HG02759 (cell line): ENCODE data around the gene NUP107.
"Not testable (repeated sequence)": the region's sequence is repeated elsewhere in the genome, so short reads cannot be mapped to it uniquely, and the experiment has no call there.

ENCODE experiments used
- ATAC-seq: cut with Tn5 transposase; IDR thresholded peaks from one replicate; pipeline ENCODE4 v1.9.1; 2021; ENCODE audit warnings: mild to moderate bottlenecking, moderate library complexity; ENCODE audit not compliant: unreplicated experiment

Gene NUP107

GRCh38 chr12:68686595-68687521 is at the start of gene NUP107:
TSS of gene NUP107 (plus strand) at chr12:68686978. CDS start at chr12:68687066, 88 bp downstream.
- ATAC-seq: peak; percentile 97

- not testable (repeated sequence) for ATAC-seq
Observed at GRCh38 chr12:68637439-68637838, 49.3 kb upstream of the NUP107 start.

DNA sequence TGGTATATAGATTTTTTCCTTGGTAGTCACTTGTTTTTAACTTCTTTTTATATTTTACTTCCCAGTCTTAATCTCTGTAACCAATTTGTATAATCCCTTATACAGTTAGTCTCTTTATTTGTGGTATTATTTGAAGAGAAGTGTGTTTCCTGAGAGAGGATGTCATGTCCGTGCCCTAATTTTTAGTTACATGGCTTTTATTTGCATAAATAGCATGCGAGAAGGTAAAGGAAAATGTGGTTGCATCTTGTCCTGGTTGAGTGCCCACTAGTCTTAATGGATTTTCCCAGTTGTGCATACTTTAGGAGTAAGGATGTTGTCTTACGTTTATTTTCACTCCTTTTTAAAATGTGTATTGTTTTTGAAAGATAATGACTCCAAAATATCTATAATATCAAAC is 48.6 kb upstream of the NUP107 start:
- no peak for ATAC-seq

- ATAC-seq: no peak
Observed at GRCh38 chr12:68638721-68639395, 47.9 kb upstream of the NUP107 start.

DNA sequence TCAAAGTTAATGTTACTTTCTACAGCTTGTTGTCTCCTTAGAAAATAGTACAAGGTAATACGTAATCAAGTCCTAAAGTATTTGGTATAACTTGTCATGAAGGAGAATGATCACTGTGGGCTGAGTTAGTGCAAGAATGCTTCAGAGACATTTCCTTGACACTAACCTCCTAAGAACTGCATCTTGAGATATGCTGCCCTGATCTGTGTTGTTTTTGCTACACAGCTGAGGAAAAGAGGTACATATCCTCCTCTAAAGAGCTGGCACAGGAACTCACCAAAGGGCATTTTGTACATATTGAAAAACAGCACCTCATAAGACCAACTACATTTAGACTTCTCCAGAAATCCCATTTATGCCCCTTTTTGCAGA is 47.4 kb upstream of the NUP107 start:
- no peak for ATAC-seq

- ATAC-seq: peak; percentile 89
Observed at GRCh38 chr12:68641138-68641537, 45.6 kb upstream of the NUP107 start.

DNA sequence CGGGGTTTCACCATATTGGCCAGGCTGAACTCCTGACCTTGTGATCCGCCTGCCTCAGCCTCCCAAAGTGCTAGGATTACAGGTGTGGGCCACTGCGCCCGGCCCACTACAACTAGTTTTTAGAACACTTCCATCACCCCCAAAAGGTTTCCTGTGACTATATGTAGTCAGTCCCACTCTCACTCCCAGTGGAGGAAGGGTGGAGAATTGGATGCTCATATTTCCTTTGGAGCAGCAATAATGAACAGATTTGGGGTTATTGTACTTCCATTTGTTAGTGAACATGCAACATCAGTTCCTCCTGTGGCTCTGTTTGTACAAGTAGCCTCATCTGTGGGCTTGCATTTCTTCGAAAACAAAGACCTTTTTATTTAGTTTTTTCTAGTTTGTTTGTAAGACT is 40.3 kb upstream of the NUP107 start:
- no peak for ATAC-seq

DNA sequence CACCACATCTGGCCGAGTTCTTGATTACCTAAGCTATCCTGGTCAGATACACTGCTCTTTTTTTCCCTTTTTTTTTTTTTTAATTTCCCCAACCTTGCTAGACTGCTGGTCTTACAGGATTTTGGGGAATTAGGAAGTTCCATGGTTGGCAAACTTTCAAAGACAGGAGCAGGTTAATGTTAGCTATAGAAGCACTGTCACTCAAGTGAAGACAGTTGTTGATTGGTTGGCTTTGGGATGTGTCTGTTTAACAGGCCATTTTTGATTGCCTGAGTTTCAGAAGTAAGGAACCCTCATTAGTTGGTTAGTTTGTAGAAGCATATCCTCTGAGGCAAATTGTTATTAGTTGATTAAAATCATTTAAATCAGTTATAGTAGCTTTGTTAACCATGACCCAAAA is 39.3 kb upstream of the NUP107 start:
- no peak for ATAC-seq

GRCh38 chr12:68648179-68648578 is 38.6 kb upstream of the NUP107 start:
- no peak for ATAC-seq

DNA sequence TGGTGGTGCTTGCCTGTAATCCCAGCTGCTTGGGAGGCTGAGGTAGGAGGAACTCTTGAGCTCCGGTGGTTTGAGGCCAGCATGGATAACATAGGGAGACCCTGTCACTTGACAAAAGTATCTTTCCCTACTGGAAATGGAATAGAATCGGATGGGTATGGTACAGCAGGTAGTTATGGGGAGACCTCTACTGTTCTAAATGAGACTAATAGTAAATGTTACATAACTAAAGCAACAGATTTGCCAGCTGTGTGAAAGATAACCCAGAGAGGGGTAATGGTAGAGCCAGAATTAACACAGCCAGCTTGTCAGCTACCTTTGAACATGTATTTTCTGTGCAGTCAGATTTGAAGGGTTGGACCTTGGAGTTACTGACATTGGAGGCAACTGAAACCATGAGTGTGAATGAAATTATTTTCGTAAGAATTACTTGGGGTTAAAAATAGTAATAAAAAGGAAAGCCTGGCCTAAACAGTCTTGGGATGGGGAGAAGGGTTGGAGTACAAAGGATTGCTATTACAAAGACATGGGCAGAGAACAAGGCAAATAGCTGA is 21.7 kb upstream of the NUP107 start:
- no peak for ATAC-seq

DNA sequence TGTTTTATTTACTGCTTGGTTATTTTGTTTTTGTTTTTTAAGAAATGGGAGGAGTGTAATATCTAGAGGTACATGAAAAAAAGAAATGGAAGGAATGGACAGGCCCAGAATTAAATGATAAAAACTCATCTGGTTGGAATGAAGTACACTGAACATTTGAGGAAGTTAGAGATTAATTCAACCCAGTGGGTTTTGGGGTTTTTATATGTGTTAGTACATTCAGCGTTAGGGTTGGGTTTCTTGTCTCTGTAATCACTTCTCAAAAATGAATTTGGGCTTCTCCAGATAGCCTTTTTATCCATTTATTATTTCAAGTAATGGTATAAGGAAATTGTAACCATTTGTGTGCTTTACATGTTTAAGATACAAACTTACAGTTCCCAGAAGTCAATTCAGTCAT is 19.5 kb upstream of the NUP107 start:
- ATAC-seq: no peak

DNA sequence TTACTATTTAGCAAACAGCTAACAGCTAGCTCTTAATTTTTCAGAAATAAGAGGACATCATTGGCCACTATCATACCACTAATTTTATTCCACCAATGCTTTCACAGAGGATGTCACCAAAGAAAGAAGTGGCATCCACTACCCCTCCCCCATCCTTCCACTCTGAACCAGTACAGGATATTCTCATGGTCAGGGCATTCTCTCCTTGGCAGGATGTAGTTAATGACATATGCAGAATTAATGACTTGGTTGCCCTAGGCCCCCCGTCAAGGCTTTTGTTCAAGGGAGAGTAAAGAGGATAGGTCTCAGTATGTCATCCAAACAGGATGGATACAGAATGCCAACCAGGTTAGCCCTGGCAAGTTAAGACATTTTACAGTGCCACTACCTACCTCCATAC is 18.9 kb upstream of the NUP107 start:
- no peak for ATAC-seq

GRCh38 chr12:68671179-68671578 is 15.6 kb upstream of the NUP107 start:
- ATAC-seq: no peak

- no peak for ATAC-seq
Observed at GRCh38 chr12:68673788-68674187, 13.0 kb upstream of the NUP107 start.

GRCh38 chr12:68674376-68674775 is 12.4 kb upstream of the NUP107 start:
- ATAC-seq: no peak

- ATAC-seq: no peak
Observed at GRCh38 chr12:68675101-68675842, 11.5 kb upstream of the NUP107 start.

- not testable (repeated sequence) for ATAC-seq
Observed at GRCh38 chr12:68676854-68677253, 9.9 kb upstream of the NUP107 start.

DNA sequence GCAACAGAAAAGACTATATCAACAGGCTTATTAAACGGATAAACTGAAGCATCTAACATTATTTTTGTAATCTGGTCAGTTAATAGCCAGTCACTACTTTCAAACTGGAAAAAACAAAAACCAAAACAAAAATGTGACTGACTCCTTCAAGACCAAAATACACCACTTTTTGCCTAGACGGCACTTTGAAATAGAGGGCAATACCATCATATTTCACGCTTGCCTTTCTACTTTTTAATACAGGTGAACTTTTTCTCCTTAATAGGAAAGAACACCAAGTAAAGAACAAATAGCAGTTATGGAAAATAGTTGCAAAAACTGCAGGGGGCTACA is 550 bp upstream of the NUP107 start:
- ATAC-seq: no peak

- ATAC-seq: no peak
Observed at GRCh38 chr12:68695454-68695853, 8.7 kb downstream of the NUP107 start.

GRCh38 chr12:68699486-68699885 is 12.7 kb downstream of the NUP107 start:
- no peak for ATAC-seq

DNA sequence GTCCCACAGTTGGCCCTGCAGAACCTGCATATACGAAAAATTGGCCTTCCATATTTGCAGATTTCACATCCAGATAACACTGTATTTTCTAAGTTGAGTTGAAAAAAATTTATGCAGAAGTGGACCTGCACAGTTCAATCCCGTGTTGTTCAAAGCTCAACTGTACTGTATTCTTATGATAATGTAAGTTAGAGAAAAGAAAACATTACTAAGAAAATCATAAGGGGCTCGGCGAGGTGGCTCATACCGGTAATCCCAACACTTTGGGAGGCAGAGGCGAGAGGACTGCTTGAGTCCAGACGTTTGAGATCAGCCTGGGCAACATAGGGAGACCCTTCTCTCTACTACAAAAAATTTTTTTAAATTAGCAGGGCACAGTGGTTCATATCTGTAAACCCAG is 41.0 kb downstream of the NUP107 start:
- no peak for ATAC-seq
